Keratinocyte (primary cell): ENCODE data around the gene SCP2. TPM values are rescaled to one million over a fixed set of nuclear protein-coding genes. Genes with fewer than 3 reads are reported as not detected.

Experiments
- DNase-seq: peaks from one replicate; pipeline ENCODE4 v3.0.0-alpha.2; 2011; ENCODE audit warnings: low read depth, missing footprints, low spot score
- FAIRE-seq: peaks from 2 replicates; lab custom pipeline; 2011; peaks lifted over from hg19 to GRCh38; lab: Jason Lieb, UNC
- H2AFZ ChIP-seq: 2 replicates; pipeline ENCODE4 v1.6.0; 2012; ENCODE audit warnings: low read length, control low read depth, inconsistent platforms; ENCODE audit not compliant: control insufficient read depth
- H3K27ac ChIP-seq: 2 replicates; pipeline ENCODE4 v1.5.1; 2011; ENCODE audit warnings: low read length; ENCODE audit not compliant: control insufficient read depth, insufficient read depth
- H3K27me3 ChIP-seq: 3 replicates; pipeline ENCODE4 v1.6.0; 2011; ENCODE audit warnings: low read length; ENCODE audit not compliant: control insufficient read depth, insufficient read depth; ENCODE audit errors: extremely low read depth
- H3K36me3 ChIP-seq, 2 experiments: 2 replicates in 1 of 2; 3 replicates in 1 of 2; pipeline ENCODE4 v1.5.1; 2011; ENCODE audit warnings: low read length in 2 of 2, mild to moderate bottlenecking in 1 of 2; ENCODE audit not compliant: control insufficient read depth in 2 of 2, insufficient read depth in 2 of 2; ENCODE audit errors: extremely low read depth in 1 of 2
- H3K4me1 ChIP-seq: 3 replicates; pipeline ENCODE4 v1.5.1; 2011; ENCODE audit warnings: low read length; ENCODE audit not compliant: control insufficient read depth, insufficient read depth; ENCODE audit errors: extremely low read depth
- H3K4me2 ChIP-seq: 3 replicates; pipeline ENCODE4 v1.6.0; 2011; ENCODE audit warnings: low read depth, low read length; ENCODE audit not compliant: control insufficient read depth, insufficient read depth; ENCODE audit errors: extremely low read depth
- H3K4me3 ChIP-seq, 3 experiments: fragments of 200-600 bp in 1 of 3; sonication (generic) in 1 of 3; 2 replicates in 2 of 3; 3 replicates in 1 of 3; pipeline ENCODE4 v1.5.1; 2011 to 2016; ENCODE audit warnings: low read length in 3 of 3, mild to moderate bottlenecking in 3 of 3, control low read depth in 2 of 3, inconsistent platforms in 1 of 3, low read depth in 1 of 3, mixed read lengths in 1 of 3, mixed run types in 1 of 3, moderate library complexity in 1 of 3; ENCODE audit not compliant: control insufficient read depth in 2 of 3, insufficient read depth in 2 of 3; ENCODE audit errors: extremely low read depth in 1 of 3
- H3K79me2 ChIP-seq: 2 replicates; pipeline ENCODE4 v1.6.0; 2012; ENCODE audit warnings: low read length; ENCODE audit not compliant: control insufficient read depth, insufficient read depth
- H3K9ac ChIP-seq: 3 replicates; pipeline ENCODE4 v1.6.0; 2011; ENCODE audit warnings: low read length; ENCODE audit not compliant: control insufficient read depth, insufficient read depth; ENCODE audit errors: extremely low read depth
- H3K9me1 ChIP-seq: 3 replicates; pipeline ENCODE4 v1.6.0; 2011; ENCODE audit warnings: low read length; ENCODE audit not compliant: control insufficient read depth, insufficient read depth; ENCODE audit errors: extremely low read depth
- H3K9me3 ChIP-seq: 2 replicates; pipeline ENCODE4 v1.5.1; 2012; ENCODE audit warnings: low read depth, low read length; ENCODE audit not compliant: control insufficient read depth
- H4K20me1 ChIP-seq: 3 replicates; pipeline ENCODE4 v1.6.0; 2011; ENCODE audit warnings: low read length; ENCODE audit not compliant: control insufficient read depth, insufficient read depth; ENCODE audit errors: extremely low read depth
- EZH2 ChIP-seq: IDR thresholded peaks from one replicate; pipeline ENCODE4 v1.6.1; 2012; ENCODE audit warnings: inconsistent platforms, mild to moderate bottlenecking, low read length, moderate library complexity
- dilution Hi-C: fragments of 300-500 bp; cut with MboI; formaldehyde crosslinking; loops from one replicate; pipeline ENCODE4 v1.7.0; 2020; ENCODE audit warnings: low sequenced_read_pairs; ENCODE audit not compliant: extremely low pct_ligation_motif_present
- polyA plus RNA-seq, 5 experiments: library from polyadenylated mRNA; depleted of rRNA in 3 of 5; stranded (reverse) in 3 of 5; stranded (forward) in 1 of 5; unstranded in 1 of 5; fragments of >200 nt; gene quantifications; 1 replicate in 1 of 5; 2 replicates in 3 of 5; 3 replicates in 1 of 5; pipeline versions ENCODE4 v1.2.1 to v1.2.3, GENCODE V29; 2011 to 2012; ENCODE audit warnings: missing spikeins in 2 of 5, low read depth in 1 of 5, low replicate concordance in 1 of 5
- TF ChIP-seq, protein P1 (sequence below), 3 experiments: IDR thresholded peaks in 1 of 3; conservative IDR thresholded peaks in 1 of 3; optimal IDR thresholded peaks in 1 of 3; 2 replicates in 2 of 3; 3 replicates in 1 of 3; pipeline versions ENCODE3 to v1.5.1; 2011; ENCODE audit warnings: low read length in 3 of 3, mild to moderate bottlenecking in 3 of 3, moderate library complexity in 2 of 3, control low read depth in 1 of 3, inconsistent platforms in 1 of 3; ENCODE audit not compliant: insufficient read depth in 2 of 3; ENCODE audit errors: extremely low read depth in 1 of 3

The SCP2 gene
- polyA plus RNA-seq, 1 donor (not counting 4 experiments of a cell fraction or from before 2014, with no cell fraction given): 116 TPM

DNA sequence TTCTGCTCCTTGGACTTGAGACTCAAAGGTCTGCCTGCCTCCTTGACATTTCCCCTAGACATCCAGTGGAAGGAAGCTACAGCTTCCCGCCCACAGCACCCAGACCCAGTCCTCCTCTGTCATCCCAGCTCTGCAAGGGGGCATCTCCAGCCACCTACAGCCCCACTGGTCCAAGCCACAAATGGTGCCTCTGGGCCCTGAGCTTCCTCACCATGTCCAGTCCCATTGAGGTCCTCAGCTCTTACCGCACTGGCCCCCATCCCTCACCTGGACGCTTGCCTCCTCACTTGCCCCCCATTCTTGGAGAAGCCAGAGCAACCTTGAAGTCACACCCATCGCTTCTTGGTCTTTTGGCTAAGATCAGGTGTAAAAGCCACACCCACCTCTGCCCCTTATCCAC lies 148.1 kb downstream of the SCP2 start:
- Histone ChIP-seq H2AFZ (no peak overlapping the region), H3K79me2 (no peaks in the 10 kb centered on the region), H3K4me2 (no peak overlapping the region), H3K27ac (no peak overlapping the region), H3K4me3 (no peak overlapping the region), H3K9me1 (no peaks in the 10 kb centered on the region), H3K9ac (no peak overlapping the region), H4K20me1 (no peaks in the 10 kb centered on the region), H3K4me1 (no peaks in the 10 kb centered on the region), H3K36me3 (no peaks in the 10 kb centered on the region), H3K27me3 (peaks cover 5% of the 10 kb centered on the region), H3K9me3 (no peaks in the 10 kb centered on the region)
- FAIRE-seq (no peak), DNase-seq (no peak)
- TF ChIP-seq, protein P1, sequence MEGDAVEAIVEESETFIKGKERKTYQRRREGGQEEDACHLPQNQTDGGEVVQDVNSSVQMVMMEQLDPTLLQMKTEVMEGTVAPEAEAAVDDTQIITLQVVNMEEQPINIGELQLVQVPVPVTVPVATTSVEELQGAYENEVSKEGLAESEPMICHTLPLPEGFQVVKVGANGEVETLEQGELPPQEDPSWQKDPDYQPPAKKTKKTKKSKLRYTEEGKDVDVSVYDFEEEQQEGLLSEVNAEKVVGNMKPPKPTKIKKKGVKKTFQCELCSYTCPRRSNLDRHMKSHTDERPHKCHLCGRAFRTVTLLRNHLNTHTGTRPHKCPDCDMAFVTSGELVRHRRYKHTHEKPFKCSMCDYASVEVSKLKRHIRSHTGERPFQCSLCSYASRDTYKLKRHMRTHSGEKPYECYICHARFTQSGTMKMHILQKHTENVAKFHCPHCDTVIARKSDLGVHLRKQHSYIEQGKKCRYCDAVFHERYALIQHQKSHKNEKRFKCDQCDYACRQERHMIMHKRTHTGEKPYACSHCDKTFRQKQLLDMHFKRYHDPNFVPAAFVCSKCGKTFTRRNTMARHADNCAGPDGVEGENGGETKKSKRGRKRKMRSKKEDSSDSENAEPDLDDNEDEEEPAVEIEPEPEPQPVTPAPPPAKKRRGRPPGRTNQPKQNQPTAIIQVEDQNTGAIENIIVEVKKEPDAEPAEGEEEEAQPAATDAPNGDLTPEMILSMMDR (optimal IDR thresholded peaks at IDR 0.05 in 1 of 3, IDR thresholded peaks at IDR 0.05 in 1 of 3, conservative IDR thresholded peaks at IDR 0.05 in 1 of 3; ENCODE audit: extremely low read depth in 1 of 3, insufficient read depth in 2 of 3, low read length in 3 of 3): no peak
- TF ChIP-seq EZH2: no peak
- dilution Hi-C loops: no loop called here

DNA sequence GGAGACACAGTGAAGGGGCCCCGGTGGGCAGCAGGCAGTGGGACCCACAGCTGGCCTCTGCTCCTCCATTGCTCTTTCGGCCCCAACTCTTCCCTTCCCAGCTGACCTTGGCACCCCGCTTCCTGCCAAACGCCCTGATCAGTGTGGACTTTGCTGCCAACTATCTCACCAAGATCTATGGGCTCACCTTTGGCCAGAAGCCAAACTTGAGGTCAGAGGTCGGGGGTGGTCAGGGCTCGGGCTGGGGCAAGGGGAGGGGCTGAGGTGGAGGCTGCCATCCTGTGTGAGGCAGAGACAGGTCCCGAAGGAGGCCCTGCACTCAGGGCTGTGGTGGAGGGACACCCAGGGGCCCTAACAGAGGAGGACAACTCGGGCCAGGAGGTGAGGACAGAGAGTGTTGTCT lies 148.7 kb downstream of the SCP2 start:
- Histone ChIP-seq H3K4me3 (no peak overlapping the region), H3K9ac (no peak overlapping the region), H3K4me1 (no peaks in the 10 kb centered on the region), H3K4me2 (no peak overlapping the region), H4K20me1 (no peaks in the 10 kb centered on the region), H3K27me3 (peaks cover 5% of the 10 kb centered on the region), H3K36me3 (no peaks in the 10 kb centered on the region), H3K9me3 (no peaks in the 10 kb centered on the region), H3K27ac (no peak overlapping the region), H3K9me1 (no peaks in the 10 kb centered on the region), H2AFZ (no peak overlapping the region), H3K79me2 (no peaks in the 10 kb centered on the region)
- dilution Hi-C loops: no loop called here
- TF ChIP-seq, protein P1 (optimal IDR thresholded peaks at IDR 0.05 in 1 of 3, IDR thresholded peaks at IDR 0.05 in 1 of 3, conservative IDR thresholded peaks at IDR 0.05 in 1 of 3; ENCODE audit: extremely low read depth in 1 of 3, insufficient read depth in 2 of 3, low read length in 3 of 3): no peak
- no peak for TF ChIP-seq EZH2
- FAIRE-seq (no peak), DNase-seq (no peak)
